Epidermal melanocyte (primary cell): ENCODE data around the gene ZNF670.
A peak's percentile ranks its signal among the peaks of the same experiment; 100 is the strongest.

Experiments
- DNase-seq: peaks from one replicate; pipeline ENCODE4 v3.0.0; 2011; ENCODE audit warnings: low spot score; ENCODE audit not compliant: insufficient read length

Gene ZNF670

GRCh38 chr1:247103859-247104591 lies 25.4 kb upstream of the ZNF670 start, which contains the start of gene ZNF669:
TSS of gene ZNF669 (minus strand) at chr1:247104356. CDS start at chr1:247104199, 157 bp downstream.
- DNase-seq: peak; percentile 93

GRCh38 chr1:247102381-247102780 lies 23.8 kb upstream of the ZNF670 start:
- DNase-seq: no peak

GRCh38 chr1:247100676-247101279 lies 22.2 kb upstream of the ZNF670 start:
- no peak for DNase-seq

- DNase-seq: no peak
Measured at GRCh38 chr1:247096958-247097357, 18.3 kb upstream of the ZNF670 start.

GRCh38 chr1:247096544-247096943 lies 17.9 kb upstream of the ZNF670 start:
- no peak for DNase-seq

- no peak for DNase-seq
Measured at GRCh38 chr1:247096112-247096511, 17.5 kb upstream of the ZNF670 start.

- no peak for DNase-seq
Measured at GRCh38 chr1:247090455-247090854, 11.8 kb upstream of the ZNF670 start.

- DNase-seq: no peak
Measured at GRCh38 chr1:247089616-247090375, 11.2 kb upstream of the ZNF670 start.

GRCh38 chr1:247088967-247089366 lies 10.4 kb upstream of the ZNF670 start:
- no peak for DNase-seq

- DNase-seq: no peak
Measured at GRCh38 chr1:247087256-247087655, 8.6 kb upstream of the ZNF670 start.

GRCh38 chr1:247085310-247085709 lies 6.7 kb upstream of the ZNF670 start:
- DNase-seq: no peak

- DNase-seq: no peak
Measured at GRCh38 chr1:247084771-247085170, 6.2 kb upstream of the ZNF670 start.

- DNase-seq: no peak
Measured at GRCh38 chr1:247079141-247079874, 697 bp upstream of the ZNF670 start.

- DNase-seq: no peak
Measured at GRCh38 chr1:247077876-247078257, 744 bp downstream of the ZNF670 start.

- DNase-seq: no peak
Measured at GRCh38 chr1:247077213-247077612, 1.4 kb downstream of the ZNF670 start.

- no peak for DNase-seq
Measured at GRCh38 chr1:247070645-247071044, 8.0 kb downstream of the ZNF670 start.

GRCh38 chr1:247064304-247064703 lies 14.3 kb downstream of the ZNF670 start:
- DNase-seq: no peak

GRCh38 chr1:247060771-247061170 lies 17.8 kb downstream of the ZNF670 start:
- DNase-seq: no peak

GRCh38 chr1:247056071-247056470 lies 22.5 kb downstream of the ZNF670 start:
- no peak for DNase-seq

- DNase-seq: no peak
Measured at GRCh38 chr1:247054992-247055415, 23.6 kb downstream of the ZNF670 start.

- DNase-seq: no peak
Measured at GRCh38 chr1:247047702-247048101, 30.9 kb downstream of the ZNF670 start.

- no peak for DNase-seq
Measured at GRCh38 chr1:247047260-247047659, 31.4 kb downstream of the ZNF670 start.
